Panc1 (cell line): ENCODE data around the gene GJB3. TPM values are rescaled to one million over a fixed set of nuclear protein-coding genes. Genes with fewer than 3 reads are reported as not detected.

ENCODE experiments used
- ATAC-seq: fragments of 200-7000 bp; cut with Tn5 transposase; 2 replicates; pipeline ENCODE4 v1.9.1; 2020; ENCODE audit warnings: mild to moderate bottlenecking, moderate library complexity
- BruUV-seq: library from RNA; stranded (reverse); fragments of 400-500 nt; replicated peaks from 2 replicates; lab custom pipeline; 2021; lab: Mats Ljungman, UMichigan
- CTCF ChIA-PET: fragments of 300-600 bp; sonication (Branson Sonifier 250); formaldehyde crosslinking; loops from one replicate; lab custom pipeline; 2022; ENCODE audit warnings: antibody characterized with exemption; lab: Charles Lee
- POLR2A ChIA-PET: fragments of 300-600 bp; sonication (Branson Sonifier 250); formaldehyde crosslinking; loops from one replicate; lab custom pipeline; 2022; ENCODE audit warnings: antibody characterized with exemption; lab: Charles Lee
- DNase-seq: peaks from one replicate; pipeline ENCODE4 v3.0.0-alpha.2; 2010; ENCODE audit warnings: low read depth, low spot score
- H3K27ac ChIP-seq: 2 replicates; pipeline ENCODE4 v1.5.1; 2011; ENCODE audit warnings: mild to moderate bottlenecking, low read length, inconsistent platforms
- H3K27me3 ChIP-seq: fragments of 200-500 bp; sonication (Bioruptor generic); 2 replicates; pipeline ENCODE4 v1.6.0; 2014; ENCODE audit warnings: low read length, inconsistent platforms; ENCODE audit not compliant: control insufficient read depth, insufficient read depth
- H3K36me3 ChIP-seq: fragments of 200-500 bp; sonication (Bioruptor generic); 2 replicates; pipeline ENCODE4 v1.5.1; 2014; ENCODE audit warnings: inconsistent platforms, mild to moderate bottlenecking, low read length, moderate library complexity; ENCODE audit not compliant: control insufficient read depth, insufficient read depth
- H3K4me1 ChIP-seq: 2 replicates; pipeline ENCODE4 v1.5.1; 2011; ENCODE audit warnings: inconsistent platforms, mild to moderate bottlenecking, low read length, moderate library complexity; ENCODE audit not compliant: control insufficient read depth, insufficient read depth
- H3K4me3 ChIP-seq, 2 experiments: 2 replicates each; pipeline ENCODE4 v1.5.1; 2011 to 2012; ENCODE audit warnings: low read depth in 2 of 2, low read length in 2 of 2, mild to moderate bottlenecking in 2 of 2, inconsistent platforms in 1 of 2, moderate library complexity in 1 of 2
- H3K9me3 ChIP-seq: fragments of 200-500 bp; sonication (Bioruptor generic); 2 replicates; pipeline ENCODE4 v1.5.1; 2014; ENCODE audit warnings: low read depth, mild to moderate bottlenecking, inconsistent platforms, low read length, moderate library complexity; ENCODE audit not compliant: control insufficient read depth, insufficient read depth
- CTCF ChIP-seq: fragments of 450-650 bp; IDR thresholded peaks from 2 replicates; pipeline ENCODE4 v1.5.1; 2017; ENCODE audit warnings: mild to moderate bottlenecking
- POLR2AphosphoS5 ChIP-seq: IDR thresholded peaks from 2 replicates; pipeline ENCODE4 v1.6.1; 2012; ENCODE audit warnings: mild to moderate bottlenecking, low read depth, low read length, moderate library complexity
- SIN3A ChIP-seq: IDR thresholded peaks from 2 replicates; pipeline ENCODE4 v1.6.1; 2012; ENCODE audit warnings: low read depth, mild to moderate bottlenecking, low read length, moderate library complexity, borderline replicate concordance; ENCODE audit not compliant: insufficient read depth
- TCF7L2 ChIP-seq: IDR thresholded peaks from 2 replicates; pipeline ENCODE4 v1.6.1; 2011; ENCODE audit warnings: mild to moderate bottlenecking, low read depth, low read length, inconsistent platforms
- in situ Hi-C: cut with HindIII; loops from 2 replicates; pipeline ENCODE4 v1.10.0; 2016; ENCODE audit warnings: low sequenced_read_pairs, low pct_unique_long_range_greater_than_20kb
- intact Hi-C: fragments of 100-400 bp; cut with micrococcal nuclease; formaldehyde crosslinking; loops from one replicate; pipeline ENCODE4 v1.10.0; 2022; ENCODE audit not compliant: unreplicated experiment
- total RNA-seq: library from RNA; stranded (reverse); gene quantifications from one replicate; pipeline ENCODE4 v1.2.1, GENCODE V29; 2021; ENCODE audit not compliant: unreplicated experiment
- TF ChIP-seq, protein P1 (sequence below), 2 experiments: IDR thresholded peaks; 2 replicates each; pipeline ENCODE4 v1.6.1; 2011 to 2012; ENCODE audit warnings: low read depth in 2 of 2, control low read depth in 1 of 2, low read length in 1 of 2, mild to moderate bottlenecking in 1 of 2, moderate library complexity in 1 of 2; ENCODE audit not compliant: insufficient read depth in 1 of 2

The GJB3 gene
- total RNA-seq, 1 experiment from 2014 or later, result 0.15 TPM

- intact Hi-C loops, result no loop called here
- ATAC-seq, result no peak
- Histone ChIP-seq H3K27ac (no peak overlapping the region), H3K4me3 (no peak overlapping the region), H3K27me3 (no peaks in the 10 kb centered on the region), H3K9me3 (no peaks in the 10 kb centered on the region), H3K4me1 (no peaks in the 10 kb centered on the region), H3K36me3 (no peaks in the 10 kb centered on the region)
- in situ Hi-C loops, result no loop called here
- ChIA-PET POLR2A (no interaction called here), CTCF (no interaction called here)
- no TSS peak for BruUV-seq
- DNase-seq, result no peak
- TF ChIP-seq TCF7L2 (no peak), CTCF (no peak), POLR2AphosphoS5 (no peak), SIN3A (no peak)
- TF ChIP-seq, protein P1, sequence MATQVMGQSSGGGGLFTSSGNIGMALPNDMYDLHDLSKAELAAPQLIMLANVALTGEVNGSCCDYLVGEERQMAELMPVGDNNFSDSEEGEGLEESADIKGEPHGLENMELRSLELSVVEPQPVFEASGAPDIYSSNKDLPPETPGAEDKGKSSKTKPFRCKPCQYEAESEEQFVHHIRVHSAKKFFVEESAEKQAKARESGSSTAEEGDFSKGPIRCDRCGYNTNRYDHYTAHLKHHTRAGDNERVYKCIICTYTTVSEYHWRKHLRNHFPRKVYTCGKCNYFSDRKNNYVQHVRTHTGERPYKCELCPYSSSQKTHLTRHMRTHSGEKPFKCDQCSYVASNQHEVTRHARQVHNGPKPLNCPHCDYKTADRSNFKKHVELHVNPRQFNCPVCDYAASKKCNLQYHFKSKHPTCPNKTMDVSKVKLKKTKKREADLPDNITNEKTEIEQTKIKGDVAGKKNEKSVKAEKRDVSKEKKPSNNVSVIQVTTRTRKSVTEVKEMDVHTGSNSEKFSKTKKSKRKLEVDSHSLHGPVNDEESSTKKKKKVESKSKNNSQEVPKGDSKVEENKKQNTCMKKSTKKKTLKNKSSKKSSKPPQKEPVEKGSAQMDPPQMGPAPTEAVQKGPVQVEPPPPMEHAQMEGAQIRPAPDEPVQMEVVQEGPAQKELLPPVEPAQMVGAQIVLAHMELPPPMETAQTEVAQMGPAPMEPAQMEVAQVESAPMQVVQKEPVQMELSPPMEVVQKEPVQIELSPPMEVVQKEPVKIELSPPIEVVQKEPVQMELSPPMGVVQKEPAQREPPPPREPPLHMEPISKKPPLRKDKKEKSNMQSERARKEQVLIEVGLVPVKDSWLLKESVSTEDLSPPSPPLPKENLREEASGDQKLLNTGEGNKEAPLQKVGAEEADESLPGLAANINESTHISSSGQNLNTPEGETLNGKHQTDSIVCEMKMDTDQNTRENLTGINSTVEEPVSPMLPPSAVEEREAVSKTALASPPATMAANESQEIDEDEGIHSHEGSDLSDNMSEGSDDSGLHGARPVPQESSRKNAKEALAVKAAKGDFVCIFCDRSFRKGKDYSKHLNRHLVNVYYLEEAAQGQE (IDR thresholded peaks at IDR 0.05; ENCODE audit: insufficient read depth in 1 of 2, low read depth in 2 of 2, low read length in 1 of 2), result no peak
These were observed 13.8 kb downstream of the GJB3 start for GRCh38 chr1:34794790-34795180.

DNA sequence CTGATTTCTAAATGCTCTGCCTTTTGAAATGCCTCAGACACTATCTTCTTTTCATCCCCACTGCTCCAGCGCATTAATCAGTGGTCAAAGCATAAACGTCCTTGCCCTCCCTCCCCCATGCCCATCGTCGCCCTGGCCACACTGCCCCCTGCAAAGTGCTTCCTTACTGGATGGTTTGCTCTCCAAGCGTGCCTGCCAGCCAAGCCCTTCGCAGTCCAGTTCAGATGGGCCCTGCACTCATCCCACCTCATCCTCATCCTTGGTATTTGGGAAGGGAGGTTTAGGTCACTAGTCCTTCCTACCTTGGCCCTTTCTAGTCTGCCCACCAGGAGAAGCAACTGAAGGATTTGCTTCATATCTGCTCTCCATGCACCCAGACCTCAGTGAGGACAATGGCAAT is 14.9 kb downstream of the GJB3 start:
- Histone ChIP-seq H3K9me3 (no peaks in the 10 kb centered on the region), H3K4me3 (no peak overlapping the region), H3K27me3 (no peaks in the 10 kb centered on the region), H3K27ac (no peak overlapping the region), H3K4me1 (no peaks in the 10 kb centered on the region), H3K36me3 (no peaks in the 10 kb centered on the region)
- TF ChIP-seq TCF7L2, result no peak
- no peak for TF ChIP-seq POLR2AphosphoS5
- TF ChIP-seq SIN3A, result no peak
- TF ChIP-seq, protein P1 (IDR thresholded peaks at IDR 0.05; ENCODE audit: insufficient read depth in 1 of 2, low read depth in 2 of 2, low read length in 1 of 2), result no peak
- TF ChIP-seq CTCF, result no peak
- intact Hi-C loops, result no loop called here
- POLR2A ChIA-PET, result no interaction called here
- no peak for ATAC-seq
- CTCF ChIA-PET, result no interaction called here
- in situ Hi-C loops, result no loop called here
- no peak for DNase-seq
- no TSS peak for BruUV-seq
